GM21825 (cell line): ENCODE results near the gene DEFB124.
"Not testable (repeated sequence)": the region's sequence is repeated elsewhere in the genome, so short reads cannot be mapped to it uniquely, and the experiment has no call there.

ENCODE experiments used
- ATAC-seq: cut with Tn5 transposase; IDR thresholded peaks from one replicate; pipeline ENCODE4 v1.9.1; 2021; ENCODE audit warnings: mild to moderate bottlenecking, moderate library complexity; ENCODE audit not compliant: unreplicated experiment

The DEFB124 gene

DNA sequence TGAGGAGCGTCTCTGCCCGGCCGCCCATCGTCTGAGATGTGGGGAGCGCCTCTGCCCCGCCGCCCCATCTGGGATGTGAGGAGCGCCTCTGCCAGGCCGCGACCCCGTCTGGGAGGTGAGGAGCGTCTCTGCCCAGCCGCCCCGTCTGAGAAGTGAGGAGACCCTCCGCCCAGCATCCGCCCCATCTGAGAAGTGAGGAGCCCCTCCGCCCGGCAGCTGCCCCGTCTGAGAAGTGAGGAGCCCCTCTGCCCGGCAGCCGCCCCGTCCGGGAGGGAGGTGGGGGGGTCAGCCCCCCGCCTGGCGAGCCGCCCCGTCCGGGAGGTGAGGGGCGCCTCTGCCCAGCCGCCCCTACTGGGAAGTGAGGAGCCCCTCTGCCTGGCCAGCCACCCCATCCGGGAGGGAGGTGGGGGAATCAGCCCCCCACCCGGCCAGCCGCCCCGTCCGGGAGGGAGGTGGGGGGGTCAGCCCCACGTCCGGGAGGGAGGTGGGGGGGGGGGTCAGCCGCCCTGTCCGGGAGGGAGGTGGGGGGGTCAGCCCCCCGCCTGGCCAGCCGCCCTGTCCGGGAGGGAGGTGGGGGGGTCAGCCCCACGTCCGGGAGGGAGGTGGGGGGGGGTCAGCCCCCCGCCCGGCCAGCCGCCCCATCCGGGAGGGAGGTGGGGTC, 47.9 kb downstream of the DEFB124 start:
- not testable (repeated sequence) for ATAC-seq

DNA sequence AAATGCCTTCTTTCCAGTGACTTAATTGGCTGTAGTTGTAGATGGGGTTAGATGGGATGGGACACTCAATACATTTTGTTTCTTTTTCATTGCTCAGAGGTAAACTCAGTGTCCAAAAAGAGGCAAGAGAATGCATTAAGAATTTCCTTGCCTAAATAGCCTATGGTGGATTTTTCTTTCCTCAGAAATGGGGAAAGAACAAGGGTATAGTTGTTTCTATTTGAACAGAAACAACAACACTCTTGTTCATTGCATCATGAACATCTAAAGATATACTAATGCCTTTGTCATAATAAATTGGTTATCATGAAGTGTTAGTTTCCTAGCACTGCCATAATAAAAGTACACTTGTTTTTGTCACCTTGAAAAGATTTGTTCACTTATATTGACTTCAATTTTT, 49.1 kb downstream of the DEFB124 start:
- ATAC-seq: no peak

DNA sequence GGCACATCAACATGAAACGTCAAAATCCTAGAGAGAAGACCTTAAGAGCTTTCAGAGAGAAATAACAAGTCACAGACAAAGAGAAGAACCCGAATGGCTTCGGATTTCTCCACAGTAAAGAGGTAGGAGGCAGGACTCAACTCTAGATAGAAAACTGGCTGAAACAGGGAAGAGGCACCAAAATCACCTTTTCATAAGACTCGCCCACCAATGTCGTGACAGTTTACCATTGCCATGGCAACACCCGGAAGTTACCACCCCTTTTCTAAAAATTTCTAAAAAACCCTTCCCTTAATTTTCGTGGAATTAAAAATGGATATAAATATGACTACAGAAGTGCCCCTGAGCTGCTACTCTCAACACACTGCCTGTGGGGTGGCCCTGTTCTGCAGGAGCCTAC, 56.6 kb downstream of the DEFB124 start:
- ATAC-seq: no peak

DNA sequence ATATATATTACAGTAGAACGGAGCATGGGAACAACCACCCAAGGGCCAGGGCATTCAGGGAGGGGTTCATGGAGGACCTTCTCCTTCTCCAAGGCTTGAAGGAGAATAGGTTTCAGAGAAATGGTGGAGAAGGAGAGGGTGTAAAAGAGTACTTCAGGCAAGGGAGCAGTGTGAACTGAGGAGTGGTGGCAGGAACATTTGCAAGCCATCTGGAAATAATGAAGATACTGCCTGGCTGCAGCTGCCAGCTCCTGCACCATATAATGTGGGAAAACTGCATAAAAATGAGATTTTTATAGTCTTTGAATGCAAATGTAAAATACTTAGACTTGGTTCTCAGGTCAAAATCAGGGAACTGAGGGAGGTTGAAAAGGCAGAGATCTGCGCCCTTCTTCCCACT, 59.3 kb downstream of the DEFB124 start:
- ATAC-seq: no peak
